Sciatic nerve (tissue), 2 donors: Measurements from ENCODE around the gene CNKSR3. TPM values are rescaled to one million over a fixed set of nuclear protein-coding genes. Genes with fewer than 3 reads are reported as not detected.

Source experiments
- ATAC-seq: fragments of 200-7000 bp; cut with Tn5 transposase; one replicate; pipeline ENCODE4 v1.9.1; 2020; ENCODE audit warnings: mild to moderate bottlenecking, moderate library complexity
- DNase-seq: peaks from one replicate; pipeline ENCODE4 v3.0.0-alpha.2; 2020; ENCODE audit warnings: low spot score
- intact Hi-C: fragments of 100-400 bp; cut with DNase I; formaldehyde crosslinking; loops from one replicate; pipeline ENCODE4 v1.14.2; 2022
- total RNA-seq: library from RNA; stranded (reverse); fragmentation: NEBNext Ultra II Directional; extraction: Animal tissue kit (Norgen Biotek cat#: 25700); gene quantifications from one replicate; pipeline ENCODE4 v1.2.1, GENCODE V29; 2021
- donor health status: DM: no; HTN: no; CAD: no.
- donor health status: DM: no; HTN: no; CAD: no.

The CNKSR3 gene
- total RNA-seq, 1 donor from 2014 or later: 22.2 TPM

DNA sequence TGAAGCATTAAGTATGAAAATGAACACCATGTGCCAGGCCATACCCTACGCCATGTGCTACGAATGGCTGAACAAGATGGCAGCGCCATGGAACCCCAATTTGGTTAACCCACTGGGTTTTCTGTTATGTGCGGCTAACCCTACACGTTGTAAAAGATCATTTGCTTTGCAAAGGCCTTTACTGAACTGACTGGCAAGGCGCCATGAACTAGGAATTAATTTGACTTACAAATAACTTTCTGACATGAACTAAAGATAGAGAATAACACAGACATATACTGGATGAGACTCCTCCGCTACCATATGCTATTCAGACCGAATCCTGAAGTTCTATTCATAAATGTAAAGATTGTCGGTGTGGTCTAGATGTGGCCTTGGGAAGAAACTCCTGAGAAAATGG lies 3.9 kb downstream of the CNKSR3 start:
- intact Hi-C loops: no loop called here
- DNase-seq (no peak), ATAC-seq (no peak)

DNA sequence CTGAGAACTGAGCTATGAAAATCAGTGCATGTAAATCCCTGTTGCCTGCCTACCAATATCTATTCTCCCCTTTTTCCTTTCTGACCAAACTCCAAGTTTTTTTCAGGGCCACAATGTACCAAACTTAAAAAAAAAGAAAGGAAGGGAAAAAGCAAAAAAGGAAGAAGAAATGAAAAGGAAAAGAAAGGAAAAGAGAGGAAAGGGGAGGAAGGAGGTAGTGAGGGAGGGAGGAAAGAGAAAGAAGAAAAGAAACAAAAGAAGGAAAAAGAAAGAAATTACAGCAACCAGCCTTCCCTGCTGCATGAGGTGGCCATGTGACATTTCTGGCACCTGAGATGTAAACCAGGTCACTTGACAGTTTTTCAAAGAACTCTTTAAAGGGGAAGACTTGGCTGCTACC lies 4.4 kb downstream of the CNKSR3 start:
- intact Hi-C loops: no loop called here
- ATAC-seq: no peak
- no peak for DNase-seq

- intact Hi-C loops: no loop called here
- no peak for ATAC-seq
- no peak for DNase-seq
Measured at GRCh38 chr6:154504865-154505449, 5.5 kb downstream of the CNKSR3 start.

DNA sequence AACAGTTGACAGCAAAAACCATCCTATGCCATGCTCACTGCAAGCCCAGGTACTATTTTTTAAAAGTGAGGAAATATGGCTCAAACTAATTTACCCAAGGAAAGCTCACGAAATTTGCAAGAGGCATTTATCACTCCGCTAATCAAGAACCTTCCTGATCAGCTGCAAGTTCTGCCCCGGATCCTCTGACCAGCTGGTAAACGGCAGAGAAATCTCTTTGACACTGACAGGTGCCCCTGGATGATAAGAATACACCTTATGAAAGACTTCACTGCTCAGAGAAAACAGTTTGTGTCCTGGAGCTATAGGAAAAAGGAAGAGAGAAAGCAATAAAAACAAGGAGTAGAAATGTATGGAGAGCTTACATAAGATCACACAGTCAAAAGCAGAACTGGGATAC lies 6.4 kb downstream of the CNKSR3 start:
- intact Hi-C loops: no loop called here
- no peak for DNase-seq
- no peak for ATAC-seq

DNA sequence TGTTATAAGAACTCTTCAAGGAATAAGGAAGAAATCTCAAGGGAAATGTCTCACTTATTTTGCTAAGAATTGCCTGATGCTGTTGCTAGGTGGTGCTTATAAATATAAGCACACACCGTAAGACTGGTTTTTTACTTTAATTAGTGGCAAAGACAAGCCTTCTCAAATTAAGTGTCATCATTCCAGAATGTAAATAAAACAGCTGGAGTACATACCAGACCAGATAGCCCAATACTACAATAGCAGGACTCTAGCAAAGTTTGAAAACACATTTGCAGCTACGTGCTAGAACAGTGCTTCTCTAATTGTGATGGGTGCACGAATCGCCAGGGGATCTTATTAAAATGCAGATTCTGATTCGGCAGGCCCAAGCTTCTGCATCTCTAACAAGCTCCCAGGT lies 6.8 kb downstream of the CNKSR3 start:
- ATAC-seq (no peak), DNase-seq (no peak)
- intact Hi-C loops: no loop called here

- intact Hi-C loops: no loop called here
- DNase-seq (no peak), ATAC-seq (no peak)
Measured at GRCh38 chr6:154502553-154502952, 7.9 kb downstream of the CNKSR3 start.

GRCh38 chr6:154501578-154501868 lies 9.0 kb downstream of the CNKSR3 start:
- no peak for ATAC-seq

DNA sequence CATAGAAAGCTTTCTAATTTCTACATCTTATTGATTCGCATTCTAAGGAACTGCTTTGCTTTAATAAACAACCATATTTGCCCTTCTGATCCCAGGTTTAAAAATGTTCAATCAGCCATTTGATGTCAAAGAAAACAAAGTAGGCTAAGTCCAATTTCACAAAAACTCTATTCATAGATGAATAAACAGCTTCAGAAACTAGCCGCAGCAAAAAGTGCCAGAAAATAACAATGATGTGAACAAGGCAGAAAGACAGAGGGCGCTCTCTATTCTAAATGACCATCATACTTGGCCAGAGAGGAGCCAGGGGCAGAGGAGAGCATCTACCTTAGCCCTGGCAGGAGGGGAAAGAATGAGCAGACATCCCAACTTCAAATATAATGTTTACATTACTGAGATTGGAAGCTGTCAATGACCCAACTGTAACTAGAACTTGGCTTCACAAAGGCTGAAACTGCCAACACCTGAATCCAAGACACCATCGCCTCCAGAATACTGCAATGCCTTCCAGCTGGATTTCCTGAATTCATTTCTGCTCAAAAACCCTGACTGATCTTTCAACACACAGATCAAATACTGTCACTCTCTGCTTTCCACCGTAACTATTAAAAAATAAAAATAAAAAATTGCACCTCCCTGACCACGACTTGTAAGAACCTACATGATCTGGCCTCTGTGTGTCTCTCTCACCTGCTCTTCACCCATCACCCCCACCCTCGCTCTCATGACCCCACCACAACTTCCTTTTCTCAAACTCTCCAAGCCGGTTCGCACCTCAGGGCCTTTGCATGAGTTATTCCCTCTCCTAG lies 9.5 kb downstream of the CNKSR3 start:
- ATAC-seq: peak; percentile 70
- intact Hi-C loops: no loop called here
- no peak for DNase-seq

More at GRCh38 chr6:154501578-154501868, 9.0 kb downstream of the CNKSR3 start:
- intact Hi-C loops: no loop called here
- no peak for DNase-seq

DNA sequence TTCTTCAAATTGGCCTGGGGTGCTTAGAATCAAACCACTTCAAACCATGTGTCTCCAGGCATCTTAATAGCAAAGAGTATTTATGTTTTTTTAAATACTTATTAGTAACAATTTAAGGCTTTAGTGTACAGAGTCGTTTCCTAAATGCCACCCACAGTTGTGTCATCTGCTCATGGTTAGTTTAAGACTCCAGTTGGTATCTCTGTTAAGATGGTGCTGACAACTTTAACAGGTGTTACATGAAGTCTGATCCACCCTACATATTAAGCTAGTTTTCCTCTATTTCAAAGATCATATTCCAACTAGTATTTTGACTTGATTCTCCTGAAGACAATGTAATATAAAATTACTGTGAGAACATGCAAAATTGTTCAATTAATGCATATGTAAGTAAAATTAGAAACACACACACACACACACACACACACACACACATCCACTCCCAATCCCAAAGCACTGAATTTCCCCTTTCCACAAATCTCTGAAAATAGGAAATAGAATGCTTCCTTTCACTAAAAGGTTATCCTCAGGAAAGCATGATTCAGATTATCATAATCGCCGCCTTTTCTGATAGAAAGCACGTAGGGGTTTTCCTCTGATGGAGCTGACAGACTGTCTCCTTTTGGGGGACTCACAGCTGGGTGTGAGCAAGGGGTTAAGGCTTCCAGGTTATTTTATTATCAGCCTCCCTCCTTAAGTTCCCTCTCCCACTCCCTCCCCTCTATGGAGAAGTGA lies 10.5 kb downstream of the CNKSR3 start:
- DNase-seq (no peak), ATAC-seq (no peak)
- intact Hi-C loops: no loop called here

- intact Hi-C loops: no loop called here
- no peak for ATAC-seq
- no peak for DNase-seq
Measured at GRCh38 chr6:154498340-154498934, 12.0 kb downstream of the CNKSR3 start.

DNA sequence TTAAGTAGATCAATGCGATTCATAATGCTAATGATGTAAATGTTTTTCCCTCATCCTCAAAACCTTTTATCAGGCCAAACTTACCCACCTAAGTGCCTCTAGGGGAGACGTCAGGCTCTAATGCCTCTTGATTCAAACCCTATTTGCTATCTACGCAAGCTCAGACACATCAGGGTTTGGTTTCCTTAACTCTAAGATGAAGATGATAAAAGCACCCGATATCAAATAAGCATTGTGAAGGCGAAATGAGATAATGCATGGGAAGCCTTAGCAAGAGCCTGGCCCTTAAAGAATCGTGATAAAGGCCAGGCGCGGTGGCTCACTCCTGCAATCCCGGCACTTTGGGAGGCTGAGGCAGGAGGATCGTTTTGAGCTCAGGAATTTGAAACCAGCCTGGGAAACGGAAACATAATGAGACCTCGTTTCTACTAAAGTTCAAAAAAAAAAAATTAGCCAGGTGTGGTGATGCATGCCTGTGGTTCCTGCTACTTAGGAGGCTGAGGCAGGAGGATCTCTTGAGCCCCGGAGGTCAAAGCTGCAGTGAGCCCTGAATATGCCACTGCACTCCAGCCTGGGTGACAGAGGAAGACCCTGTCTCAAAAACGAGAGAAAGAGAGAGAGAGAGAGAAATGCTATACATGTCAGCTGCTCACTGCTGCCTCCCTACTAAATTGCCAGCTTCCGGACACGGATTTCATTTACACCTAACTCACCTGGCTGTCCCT lies 13.5 kb downstream of the CNKSR3 start:
- intact Hi-C loops: no loop called here
- DNase-seq (no peak), ATAC-seq (no peak)

DNA sequence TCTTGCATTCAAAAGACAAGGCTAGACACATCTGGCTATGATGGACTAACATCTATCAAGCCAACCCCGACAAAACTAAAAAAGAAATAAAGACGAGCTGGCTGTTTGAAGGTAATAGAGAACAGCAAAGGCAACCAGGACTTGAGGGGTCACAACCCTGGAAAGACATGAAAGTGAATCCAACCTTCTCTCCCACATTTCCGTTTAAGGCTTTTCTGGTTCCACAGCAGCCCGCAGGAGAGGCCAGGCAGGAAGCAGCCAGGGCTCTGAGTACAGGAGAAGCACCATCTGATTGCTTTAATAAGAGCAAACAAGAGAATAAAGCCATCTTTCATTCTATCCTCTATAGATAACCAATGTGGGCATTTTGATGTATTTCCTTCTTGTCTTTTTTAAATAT lies 14.3 kb downstream of the CNKSR3 start:
- intact Hi-C loops: no loop called here
- ATAC-seq: no peak

GRCh38 chr6:154494592-154495311 lies 15.7 kb downstream of the CNKSR3 start:
- intact Hi-C loops: no loop called here
- DNase-seq (no peak), ATAC-seq (no peak)

More for the DNA sequence above, 14.3 kb downstream of the CNKSR3 start:
- DNase-seq: no peak

GRCh38 chr6:154491567-154492470 lies 18.7 kb downstream of the CNKSR3 start:
- ATAC-seq: no peak
- DNase-seq: no peak
- intact Hi-C loops: no loop called here

DNA sequence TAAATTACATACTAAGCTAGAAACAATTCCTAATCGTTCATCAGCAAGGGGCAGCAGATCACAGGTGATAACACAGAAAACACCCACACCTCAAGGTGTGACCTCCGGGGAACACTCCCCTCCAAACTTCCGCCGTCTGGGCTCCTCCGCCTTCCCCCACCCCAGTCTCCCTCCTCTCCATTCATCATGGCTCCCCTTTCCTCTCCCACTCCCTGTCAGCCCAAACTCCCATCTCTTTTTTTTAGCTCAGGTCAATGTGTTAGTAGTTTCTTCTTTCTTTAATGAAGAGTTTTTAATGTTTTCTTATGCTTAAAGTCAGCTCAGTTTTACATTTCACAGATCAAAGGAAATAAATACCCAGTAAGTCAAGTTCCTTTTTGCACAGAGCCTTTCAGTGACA lies 20.7 kb downstream of the CNKSR3 start:
- intact Hi-C loops: no loop called here
- no peak for DNase-seq
- ATAC-seq: no peak

DNA sequence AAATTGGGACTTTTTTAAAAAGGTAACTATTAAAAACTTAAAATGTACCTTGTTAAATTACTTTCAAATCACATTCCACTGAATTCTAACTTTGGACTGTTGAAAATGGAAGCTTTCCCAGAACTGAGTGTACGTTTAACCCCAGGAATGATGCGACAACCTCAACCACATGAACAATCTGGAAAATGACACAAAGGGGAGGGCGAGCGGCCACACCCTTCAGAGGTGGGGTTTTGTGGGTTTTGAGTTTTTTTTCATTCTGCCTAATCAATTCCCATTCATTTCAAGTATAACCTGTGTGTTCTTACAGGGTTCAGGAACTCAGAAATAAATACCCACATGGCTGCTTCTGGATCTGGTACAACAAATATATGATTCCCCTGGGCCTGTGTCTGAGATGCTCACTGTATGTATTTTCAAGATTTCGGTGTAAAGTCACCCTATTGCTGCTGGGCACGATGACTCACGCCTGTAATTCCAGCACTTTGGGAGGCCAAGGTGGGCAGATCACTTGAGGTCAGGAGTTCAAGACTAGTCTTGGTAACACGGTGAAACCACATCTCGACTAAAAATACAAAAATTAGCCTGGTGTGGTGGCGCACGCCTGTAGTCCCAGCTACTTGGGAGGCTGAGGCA lies 21.6 kb downstream of the CNKSR3 start:
- ATAC-seq (peak; percentile 84), DNase-seq (no peak)
- intact Hi-C loops: no loop called here

DNA sequence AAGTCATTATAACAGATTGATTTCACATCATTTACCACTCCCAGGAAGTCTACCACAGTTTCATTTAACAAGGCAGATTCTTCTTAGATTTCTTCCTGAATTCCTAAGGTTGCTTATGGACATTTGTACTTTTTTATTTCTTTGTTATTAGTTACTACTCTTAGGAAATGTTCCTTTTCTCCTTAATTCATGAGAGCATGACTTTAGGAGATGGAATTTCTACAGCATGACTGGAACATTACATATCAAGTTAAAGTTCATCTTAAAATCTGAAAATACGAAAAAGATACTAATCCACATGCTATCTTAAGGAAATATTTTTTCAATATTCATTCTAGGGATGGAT lies 22.3 kb downstream of the CNKSR3 start:
- no peak for ATAC-seq
- no peak for DNase-seq
- intact Hi-C loops: no loop called here
